ENCODE measurements around the gene CEP350. TPM values are rescaled to one million over a fixed set of nuclear protein-coding genes. Genes with fewer than 3 reads are reported as not detected.

The CEP350 gene
- total and polyA plus RNA-seq, 2 donors (not counting 1 experiment from before 2014, with no cell fraction given) = 19.0 to 101 TPM

GRCh38 chr1:179923029-179923428 lies 31.6 kb upstream of the CEP350 start:
- no peak for DNase-seq (ENCODE audit: low read depth in 2 of 2)
- Histone ChIP-seq H3K36me3 (ENCODE audit: control insufficient read depth, insufficient read depth, low read length) (peaks cover 2% of the 10 kb centered on the region), H3K4me1 (ENCODE audit: control insufficient read depth, extremely low read depth, insufficient read depth, low read length) (peaks cover 5% of the 10 kb centered on the region), H3K9me3 (ENCODE audit: control insufficient read depth, insufficient read depth, low read depth, low read length) (no peaks in the 10 kb centered on the region), H2AFZ (ENCODE audit: low read length) (no peak overlapping the region), H4K20me1 (ENCODE audit: control insufficient read depth, extremely low read depth, insufficient read depth, low read length) (no peaks in the 10 kb centered on the region), H3K27me3 (ENCODE audit: control insufficient read depth, insufficient read depth, low read length) (no peaks in the 10 kb centered on the region), H3K79me2 (ENCODE audit: control insufficient read depth, insufficient read depth, low read length) (no peaks in the 10 kb centered on the region), H3K4me3 (replicated peaks in 1 of 4; ENCODE audit: control extremely low read depth in 1 of 4, insufficient read depth in 1 of 4, low read depth in 3 of 4, low read length in 4 of 4) (no peak overlapping the region), H3K9ac (ENCODE audit: insufficient read depth, low read length) (no peak overlapping the region), H3K4me2 (ENCODE audit: extremely low read depth, insufficient read depth, low read length) (no peak overlapping the region), H3K27ac (ENCODE audit: insufficient read depth, low read length) (no peak overlapping the region)
- no peak for TF ChIP-seq CTCF (conservative IDR thresholded peaks at IDR 0.05 in 1 of 2, IDR thresholded peaks at IDR 0.05 in 1 of 2; ENCODE audit: low read depth in 1 of 2, low read length in 2 of 2)
- no peak for TF ChIP-seq EZH2 (IDR thresholded peaks at IDR 0.05; ENCODE audit: low read length, missing control alignments)

DNA sequence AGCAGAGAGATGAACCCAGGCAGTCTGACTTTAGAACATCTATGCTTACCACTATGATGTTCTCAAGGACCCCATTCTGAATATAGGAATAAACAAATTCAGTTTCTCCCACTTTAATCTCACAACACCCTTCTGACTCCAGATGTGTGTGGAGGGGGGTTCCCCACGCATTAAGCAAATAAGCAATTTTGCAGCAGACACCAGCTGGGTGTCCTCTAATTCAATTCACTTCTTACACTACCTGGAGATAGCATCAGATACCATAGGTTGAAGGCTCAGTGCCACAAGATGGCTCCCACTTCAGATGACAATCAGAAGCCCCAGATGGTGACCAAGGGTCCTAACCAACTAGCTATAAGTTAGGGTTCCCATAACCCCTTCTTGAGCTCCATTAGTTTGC lies 30.3 kb upstream of the CEP350 start:
- Histone ChIP-seq H3K9me3 (ENCODE audit: control insufficient read depth, insufficient read depth, low read depth, low read length) (no peaks in the 10 kb centered on the region), H3K79me2 (ENCODE audit: control insufficient read depth, insufficient read depth, low read length) (no peaks in the 10 kb centered on the region), H3K4me3 (replicated peaks in 1 of 4; ENCODE audit: control extremely low read depth in 1 of 4, insufficient read depth in 1 of 4, low read depth in 3 of 4, low read length in 4 of 4) (no peak overlapping the region), H3K4me2 (ENCODE audit: extremely low read depth, insufficient read depth, low read length) (no peak overlapping the region), H2AFZ (ENCODE audit: low read length) (no peak overlapping the region), H4K20me1 (ENCODE audit: control insufficient read depth, extremely low read depth, insufficient read depth, low read length) (no peaks in the 10 kb centered on the region), H3K27ac (ENCODE audit: insufficient read depth, low read length) (no peak overlapping the region), H3K9ac (ENCODE audit: insufficient read depth, low read length) (no peak overlapping the region), H3K4me1 (ENCODE audit: control insufficient read depth, extremely low read depth, insufficient read depth, low read length) (peaks cover 5% of the 10 kb centered on the region), H3K36me3 (ENCODE audit: control insufficient read depth, insufficient read depth, low read length) (no peaks in the 10 kb centered on the region), H3K27me3 (ENCODE audit: control insufficient read depth, insufficient read depth, low read length) (no peaks in the 10 kb centered on the region)
- TF ChIP-seq EZH2 (IDR thresholded peaks at IDR 0.05; ENCODE audit: low read length, missing control alignments) (no peak), CTCF (conservative IDR thresholded peaks at IDR 0.05 in 1 of 2, IDR thresholded peaks at IDR 0.05 in 1 of 2; ENCODE audit: low read depth in 1 of 2, low read length in 2 of 2) (no peak)
- no peak for DNase-seq (ENCODE audit: low read depth in 2 of 2)

DNA sequence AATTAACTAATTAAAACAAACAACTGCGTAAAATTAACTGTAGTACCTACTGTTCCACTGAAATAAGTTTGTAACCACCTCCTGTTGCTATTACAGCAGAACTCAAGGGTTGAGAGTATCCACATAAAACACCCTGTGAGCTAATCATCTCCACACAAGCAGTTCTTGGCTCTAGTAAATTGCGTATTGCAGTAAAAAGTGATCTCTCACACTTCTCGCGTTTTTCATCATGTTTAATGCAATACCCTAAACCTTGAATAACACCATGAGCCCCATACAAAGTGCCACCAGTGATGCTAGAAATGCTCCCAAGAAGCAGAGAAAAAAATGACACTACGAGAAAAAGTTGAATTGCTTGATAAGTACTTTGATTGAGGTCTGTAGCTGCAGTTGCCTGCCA lies 29.3 kb upstream of the CEP350 start:
- no peak overlapping the region for H2AFZ ChIP-seq (ENCODE audit: low read length)
- no peaks in the 10 kb centered on the region for H4K20me1 ChIP-seq (ENCODE audit: control insufficient read depth, extremely low read depth, insufficient read depth, low read length)
- peaks cover 5% of the 10 kb centered on the region for H3K4me1 ChIP-seq (ENCODE audit: control insufficient read depth, extremely low read depth, insufficient read depth, low read length)
- H3K9ac ChIP-seq (ENCODE audit: insufficient read depth, low read length) = no peak overlapping the region
- H3K4me2 ChIP-seq (ENCODE audit: extremely low read depth, insufficient read depth, low read length) = no peak overlapping the region
- TF ChIP-seq CTCF (conservative IDR thresholded peaks at IDR 0.05 in 1 of 2, IDR thresholded peaks at IDR 0.05 in 1 of 2; ENCODE audit: low read depth in 1 of 2, low read length in 2 of 2) (no peak), EZH2 (IDR thresholded peaks at IDR 0.05; ENCODE audit: low read length, missing control alignments) (no peak)
- H3K27me3 ChIP-seq (ENCODE audit: control insufficient read depth, insufficient read depth, low read length) = no peaks in the 10 kb centered on the region
- no peaks in the 10 kb centered on the region for H3K9me3 ChIP-seq (ENCODE audit: control insufficient read depth, insufficient read depth, low read depth, low read length)
- no peak overlapping the region for H3K27ac ChIP-seq (ENCODE audit: insufficient read depth, low read length)
- H3K4me3 ChIP-seq (replicated peaks in 1 of 4; ENCODE audit: control extremely low read depth in 1 of 4, insufficient read depth in 1 of 4, low read depth in 3 of 4, low read length in 4 of 4) = no peak overlapping the region
- H3K79me2 ChIP-seq (ENCODE audit: control insufficient read depth, insufficient read depth, low read length) = no peaks in the 10 kb centered on the region
- DNase-seq (ENCODE audit: low read depth in 2 of 2) = no peak
- no peaks in the 10 kb centered on the region for H3K36me3 ChIP-seq (ENCODE audit: control insufficient read depth, insufficient read depth, low read length)
